GM15510 (cell line): ENCODE data around the gene ADH4.
A peak's percentile ranks its signal among the peaks of the same experiment; 100 is the strongest.

Experiments
- POLR2A ChIP-seq: IDR thresholded peaks from 3 replicates; pipeline ENCODE4 v1.6.1; 2011; ENCODE audit warnings: borderline replicate concordance; ENCODE audit not compliant: insufficient read length; ENCODE audit errors: extremely low read depth

Gene ADH4

DNA sequence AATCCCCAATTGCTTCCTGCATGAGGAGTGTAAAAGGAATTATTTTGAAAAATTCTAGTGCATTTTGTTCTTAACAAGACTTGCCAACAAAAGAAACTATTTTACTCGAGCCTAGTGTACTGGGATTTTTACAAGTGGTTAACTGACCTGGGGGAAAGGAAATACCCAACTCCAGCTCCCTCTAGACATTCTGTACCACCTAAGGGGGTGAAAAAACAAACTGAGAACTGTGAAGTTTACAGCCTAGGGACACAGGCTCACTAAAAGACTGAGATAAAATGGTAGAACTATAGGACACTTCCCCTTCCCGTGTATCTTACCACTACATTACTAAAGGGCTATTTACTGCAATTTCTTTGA is 52.9 kb downstream of the ADH4 start:
- TF ChIP-seq POLR2A = no peak

GRCh38 chr4:99090481-99091215 is 53.4 kb downstream of the ADH4 start:
- no peak for TF ChIP-seq POLR2A

GRCh38 chr4:99088481-99089365 is 55.4 kb downstream of the ADH4 start, which contains the start of gene ADH5:
Gene ADH5, minus strand, starts transcription at chr4:99088788. Its CDS starts 88 bp downstream, at chr4:99088700.
- peak; percentile 97 for TF ChIP-seq POLR2A

DNA sequence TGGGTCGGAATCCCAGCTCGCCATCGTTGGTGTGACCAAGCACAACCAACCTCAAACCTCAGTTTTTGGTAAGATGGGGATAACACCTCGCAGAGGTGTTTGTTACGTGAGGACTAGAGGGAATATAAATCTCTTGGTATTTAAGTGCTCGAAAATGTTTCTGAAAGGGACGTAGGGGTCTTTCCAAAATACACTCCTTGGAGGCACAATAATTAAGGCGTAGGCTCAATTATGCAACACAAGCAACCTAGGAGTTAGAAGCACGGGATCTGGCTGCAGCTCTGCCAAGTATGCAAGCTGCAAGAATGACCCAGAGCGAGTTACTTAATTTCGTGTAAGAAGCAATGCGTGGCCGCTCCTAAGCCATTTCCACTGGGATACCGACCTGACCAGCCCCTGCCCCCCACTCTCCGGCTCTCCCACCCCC is 56.1 kb downstream of the ADH4 start:
- TF ChIP-seq POLR2A = no peak

- no peak for TF ChIP-seq POLR2A
Observed at GRCh38 chr4:99084595-99084994, 59.5 kb downstream of the ADH4 start.

GRCh38 chr4:99082192-99082591 is 61.9 kb downstream of the ADH4 start:
- no peak for TF ChIP-seq POLR2A

DNA sequence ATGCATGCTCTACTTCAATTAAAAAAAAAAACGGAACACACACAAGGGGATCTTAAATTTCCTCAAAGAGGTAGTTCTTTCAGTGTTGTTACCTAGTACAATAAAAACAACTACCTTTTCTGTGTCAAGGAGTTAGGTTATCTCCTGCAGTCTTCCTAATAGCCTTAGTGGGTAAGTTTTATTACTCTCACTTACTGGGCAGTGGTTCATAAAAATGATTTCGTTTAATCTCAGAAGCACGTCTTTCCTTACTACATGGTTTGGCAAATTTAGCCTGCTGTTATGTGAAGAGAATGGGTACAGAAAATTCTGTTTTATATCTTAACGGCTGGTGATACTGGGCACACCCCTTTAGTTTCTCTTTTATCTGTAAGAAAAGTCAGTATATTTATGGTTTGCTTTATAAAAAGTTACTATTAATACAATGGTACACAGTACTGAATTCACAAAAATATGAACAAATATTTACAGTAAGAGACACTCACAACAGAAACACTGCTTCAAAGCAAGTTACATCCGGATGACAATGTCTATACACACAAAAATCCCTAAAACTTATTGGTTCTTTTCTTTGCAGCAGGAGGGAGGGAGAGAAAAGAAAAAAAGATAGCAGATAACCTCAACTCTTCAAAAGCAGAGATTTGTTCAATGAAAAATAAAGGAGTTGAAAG is 64.3 kb downstream of the ADH4 start:
- no peak for TF ChIP-seq POLR2A

DNA sequence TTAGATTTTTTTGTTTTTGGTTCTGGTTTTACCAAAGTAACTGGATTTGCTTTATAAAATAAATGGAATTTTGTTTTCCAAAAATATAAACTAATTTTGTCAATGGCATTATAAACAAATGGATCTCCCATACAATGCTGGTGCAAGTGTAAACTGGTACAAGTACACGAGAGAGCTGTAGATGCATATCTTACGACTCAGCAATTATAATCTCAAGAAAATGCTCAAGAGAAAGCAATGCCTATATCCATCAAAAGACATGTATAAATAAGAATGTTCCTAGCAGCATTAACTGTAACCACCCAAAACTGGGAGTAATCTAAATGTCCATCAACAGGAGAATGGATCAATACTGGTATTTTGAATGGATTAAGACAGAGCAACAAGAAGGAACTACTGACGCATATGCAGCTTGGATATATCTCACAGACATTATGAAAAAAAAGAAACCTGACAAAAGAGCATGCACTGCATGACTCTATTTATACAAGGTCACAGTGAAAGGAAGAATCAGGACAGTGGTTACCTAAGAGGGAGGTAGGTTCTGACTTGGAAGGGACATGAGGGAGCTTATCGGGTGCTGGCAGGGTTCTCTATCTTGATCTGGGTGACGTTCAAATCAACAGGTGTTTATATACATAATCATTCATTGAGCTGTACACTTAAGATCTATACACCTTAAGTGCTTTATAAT is 65.0 kb downstream of the ADH4 start:
- TF ChIP-seq POLR2A = no peak

- no peak for TF ChIP-seq POLR2A
Observed at GRCh38 chr4:99078336-99078735, 65.8 kb downstream of the ADH4 start.

GRCh38 chr4:99077177-99077576 is 66.9 kb downstream of the ADH4 start:
- no peak for TF ChIP-seq POLR2A

DNA sequence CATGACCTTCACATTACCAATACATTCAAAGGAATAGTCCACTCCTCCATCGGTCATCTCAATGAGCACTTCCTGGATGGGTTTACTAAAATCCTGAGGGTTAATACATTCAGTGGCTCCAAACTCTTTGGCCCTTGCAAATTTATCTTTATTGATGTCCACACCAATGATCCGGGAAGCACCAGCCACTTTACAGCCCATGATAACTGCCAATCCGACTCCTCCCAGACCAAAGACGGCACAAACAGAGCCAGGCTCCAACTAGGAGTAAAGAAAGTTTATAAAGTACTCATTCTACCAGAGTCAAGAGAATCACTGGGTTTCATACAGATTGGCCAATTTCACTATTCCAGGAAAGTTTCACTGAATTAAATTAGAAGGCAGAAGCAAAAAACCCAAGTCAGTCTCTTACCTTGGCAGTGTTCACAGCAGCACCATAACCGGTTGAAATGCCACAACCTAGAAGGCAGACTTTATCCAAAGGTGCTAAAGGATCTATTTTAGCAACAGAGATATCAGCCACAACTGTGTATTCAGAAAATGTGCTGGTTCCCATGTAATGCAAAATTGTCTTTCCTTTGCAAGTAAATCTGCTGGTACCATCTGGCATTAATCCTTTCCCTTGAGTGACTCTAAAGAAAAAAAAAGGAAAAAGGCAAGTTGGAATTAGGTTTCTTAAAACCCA is 67.7 kb downstream of the ADH4 start:
- no peak for TF ChIP-seq POLR2A

GRCh38 chr4:99074816-99075215 is 69.3 kb downstream of the ADH4 start:
- no peak for TF ChIP-seq POLR2A
